ENCODE measurements around the gene SEL1L.

GRCh38 chr14:81485372-81485771 is 48.3 kb downstream of the SEL1L start:
- TF ChIP-seq, protein P1, sequence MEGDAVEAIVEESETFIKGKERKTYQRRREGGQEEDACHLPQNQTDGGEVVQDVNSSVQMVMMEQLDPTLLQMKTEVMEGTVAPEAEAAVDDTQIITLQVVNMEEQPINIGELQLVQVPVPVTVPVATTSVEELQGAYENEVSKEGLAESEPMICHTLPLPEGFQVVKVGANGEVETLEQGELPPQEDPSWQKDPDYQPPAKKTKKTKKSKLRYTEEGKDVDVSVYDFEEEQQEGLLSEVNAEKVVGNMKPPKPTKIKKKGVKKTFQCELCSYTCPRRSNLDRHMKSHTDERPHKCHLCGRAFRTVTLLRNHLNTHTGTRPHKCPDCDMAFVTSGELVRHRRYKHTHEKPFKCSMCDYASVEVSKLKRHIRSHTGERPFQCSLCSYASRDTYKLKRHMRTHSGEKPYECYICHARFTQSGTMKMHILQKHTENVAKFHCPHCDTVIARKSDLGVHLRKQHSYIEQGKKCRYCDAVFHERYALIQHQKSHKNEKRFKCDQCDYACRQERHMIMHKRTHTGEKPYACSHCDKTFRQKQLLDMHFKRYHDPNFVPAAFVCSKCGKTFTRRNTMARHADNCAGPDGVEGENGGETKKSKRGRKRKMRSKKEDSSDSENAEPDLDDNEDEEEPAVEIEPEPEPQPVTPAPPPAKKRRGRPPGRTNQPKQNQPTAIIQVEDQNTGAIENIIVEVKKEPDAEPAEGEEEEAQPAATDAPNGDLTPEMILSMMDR (IDR thresholded peaks at IDR 0.05; ENCODE audit: extremely low read depth in 1 of 2, insufficient read depth in 1 of 2, low read depth in 1 of 2, low read length in 2 of 2), result no peak
- no peak for TF ChIP-seq POLR2A (IDR thresholded peaks at IDR 0.05; ENCODE audit: low read depth, low read length)
- TF ChIP-seq EZH2 (IDR thresholded peaks at IDR 0.05; ENCODE audit: borderline replicate concordance, low read depth, low read length, severe bottlenecking), result no peak
- TF ChIP-seq MYC (IDR thresholded peaks at IDR 0.05; ENCODE audit: low read depth, low read length), result no peak
- TF ChIP-seq MAX (IDR thresholded peaks at IDR 0.05; ENCODE audit: insufficient read depth, insufficient read length), result no peak
- no peak for TF ChIP-seq POLR2AphosphoS5 (IDR thresholded peaks at IDR 0.05; ENCODE audit: insufficient read depth, low read depth, low read length)
- TF ChIP-seq JUN (IDR thresholded peaks at IDR 0.05; ENCODE audit: borderline replicate concordance, insufficient read depth, insufficient read length, low read depth), result no peak
- no peak for TF ChIP-seq GATA2 (IDR thresholded peaks at IDR 0.05; ENCODE audit: insufficient read depth, insufficient read length, low read depth, low read length)
- TF ChIP-seq FOS (IDR thresholded peaks at IDR 0.05; ENCODE audit: borderline replicate concordance, insufficient read depth, low read length), result no peak

All from endothelial cell of umbilical vein (primary cell).